OCI-LY7 (cell line): Measurements from ENCODE around the gene LRRC34. TPM values are rescaled to one million over a fixed set of nuclear protein-coding genes. Genes with fewer than 3 reads are reported as not detected.

Experiments used
- BruUV-seq: library from RNA; stranded (reverse); fragments of 400-500 nt; replicated peaks from 2 replicates; lab custom pipeline; 2021; lab: Mats Ljungman, UMichigan
- CTCF ChIA-PET: fragments of 300-600 bp; sonication (Branson Sonifier 250); formaldehyde crosslinking; loops from one replicate; lab custom pipeline; 2022; ENCODE audit warnings: antibody characterized with exemption; ENCODE audit not compliant: unreplicated experiment; lab: Charles Lee
- POLR2A ChIA-PET: fragments of 300-600 bp; sonication (Branson Sonifier 250); formaldehyde crosslinking; loops from one replicate; lab custom pipeline; 2022; ENCODE audit warnings: antibody characterized with exemption; lab: Charles Lee
- DNase-seq: peaks from one replicate; pipeline ENCODE4 v3.0.0-alpha.2; 2015; ENCODE audit warnings: low spot score
- H2AFZ ChIP-seq: fragments of 200-600 bp; sonication (generic), shearing (Covaris generic); 2 replicates; pipeline ENCODE4 v1.6.1; 2014; ENCODE audit warnings: mild to moderate bottlenecking, antibody characterized with exemption, low read length, moderate library complexity
- H3K27ac ChIP-seq: fragments of 200-600 bp; sonication (generic); 2 replicates; pipeline ENCODE4 v1.5.1; 2014; ENCODE audit warnings: mixed run types, low read depth, mild to moderate bottlenecking, moderate library complexity, low read length, inconsistent platforms; ENCODE audit not compliant: poor library complexity, severe bottlenecking
- H3K36me3 ChIP-seq: fragments of 200-600 bp; sonication (generic); 2 replicates; pipeline ENCODE4 v1.6.1; 2014; ENCODE audit warnings: mild to moderate bottlenecking, antibody characterized with exemption, low read length, moderate library complexity, mixed read lengths; ENCODE audit not compliant: insufficient read depth
- H3K4me1 ChIP-seq: fragments of 200-600 bp; sonication (generic); 2 replicates; pipeline ENCODE4 v1.5.1; 2014; ENCODE audit warnings: mild to moderate bottlenecking, low read length; ENCODE audit not compliant: insufficient read depth, poor library complexity, severe bottlenecking
- H3K4me2 ChIP-seq: fragments of 200-600 bp; sonication (generic); 2 replicates; pipeline ENCODE4 v1.6.1; 2014; ENCODE audit warnings: mild to moderate bottlenecking, low read length
- H3K4me3 ChIP-seq: fragments of 200-600 bp; sonication (generic); 2 replicates; pipeline ENCODE4 v1.5.1; 2014; ENCODE audit warnings: mild to moderate bottlenecking, low read depth, low read length; ENCODE audit not compliant: poor library complexity, severe bottlenecking
- H3K79me2 ChIP-seq: fragments of 200-600 bp; sonication (generic); 2 replicates; pipeline ENCODE4 v1.6.1; 2016; ENCODE audit warnings: low read depth, mild to moderate bottlenecking, low read length, moderate library complexity, mixed read lengths; ENCODE audit not compliant: insufficient read depth
- H3K9me2 ChIP-seq: fragments of 200-600 bp; sonication (generic); 2 replicates; pipeline ENCODE4 v1.6.1; 2016; ENCODE audit warnings: mild to moderate bottlenecking, low read length, mixed read lengths; ENCODE audit not compliant: insufficient read depth
- H3K9me3 ChIP-seq: fragments of 200-600 bp; sonication (generic); 2 replicates; pipeline ENCODE4 v1.6.1; 2014; ENCODE audit warnings: mild to moderate bottlenecking, mixed run types, low read length, mixed read lengths
- H4K20me1 ChIP-seq: fragments of 200-600 bp; sonication (generic); 2 replicates; pipeline ENCODE4 v1.6.1; 2014; ENCODE audit warnings: mild to moderate bottlenecking, antibody characterized with exemption, low read length, moderate library complexity, mixed read lengths; ENCODE audit not compliant: insufficient read depth
- EZH2phosphoT487 ChIP-seq: fragments of 200-600 bp; sonication (generic); IDR thresholded peaks from 2 replicates; pipeline ENCODE4 v1.6.1; 2018; ENCODE audit warnings: low read depth, borderline replicate concordance, mild to moderate bottlenecking, mixed run types, antibody characterized with exemption, low read length, moderate library complexity, mixed read lengths
- intact Hi-C: fragments of 100-400 bp; cut with micrococcal nuclease; formaldehyde crosslinking; loops from one replicate; pipeline ENCODE4 v1.10.0; 2022; ENCODE audit not compliant: unreplicated experiment
- total RNA-seq, 2 experiments: library from RNA; depleted of rRNA in 1 of 2; stranded (reverse); fragments of >200 nt in 1 of 2; shearing (Covaris generic) in 1 of 2; gene quantifications; 2 replicates each; pipeline ENCODE4 v1.2.3, GENCODE V29; 2014 to 2022
- TF ChIP-seq, protein P1 (sequence below): fragments of 200-600 bp; sonication (generic); conservative IDR thresholded peaks from 2 replicates; pipeline ENCODE4 v1.5.1; 2014; ENCODE audit warnings: mild to moderate bottlenecking, antibody characterized with exemption, low read length, moderate library complexity, mixed read lengths

LRRC34 gene
- total RNA-seq, 2 experiments from 2014 or later, result 2.2 to 3.3 TPM

DNA sequence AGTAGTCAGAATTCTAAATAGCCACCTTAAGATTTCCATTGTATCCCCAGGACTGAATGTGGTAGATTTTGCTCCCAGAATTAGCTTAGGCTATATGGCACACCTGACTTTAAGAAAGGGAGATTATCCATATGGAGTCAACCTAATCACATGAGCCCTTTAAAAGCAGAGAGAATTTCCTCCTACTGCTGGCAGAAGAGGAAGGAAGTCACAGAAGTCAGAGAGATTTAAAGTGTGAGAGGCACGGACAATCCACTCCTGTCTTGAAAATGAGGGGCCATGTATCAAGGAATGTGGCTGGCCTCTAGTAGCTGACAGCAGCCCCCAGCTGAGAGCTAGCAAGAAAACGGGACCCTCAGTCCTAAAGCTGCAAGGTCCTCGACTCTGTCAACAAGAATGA, 30.3 kb upstream of the LRRC34 start:
- H3K79me2 ChIP-seq, result no peaks in the 10 kb centered on the region
- CTCF ChIA-PET, result interaction anchor here (0.5 to 0.6 kb wide), 2 partner anchors 74 to 194 kb away, joined by 3 to 5 read pairs; partner anchors contain the start of gene ACTRT3
- H3K4me3 ChIP-seq, result no peak overlapping the region
- no TSS peak for BruUV-seq
- POLR2A ChIA-PET, result interaction anchor here (0.6 to 2.4 kb wide), 9 partner anchors 7 to 372 kb away, joined by 3 to 17 read pairs (median 4); no protein-coding TSS in a partner anchor
- TF ChIP-seq, protein P1, sequence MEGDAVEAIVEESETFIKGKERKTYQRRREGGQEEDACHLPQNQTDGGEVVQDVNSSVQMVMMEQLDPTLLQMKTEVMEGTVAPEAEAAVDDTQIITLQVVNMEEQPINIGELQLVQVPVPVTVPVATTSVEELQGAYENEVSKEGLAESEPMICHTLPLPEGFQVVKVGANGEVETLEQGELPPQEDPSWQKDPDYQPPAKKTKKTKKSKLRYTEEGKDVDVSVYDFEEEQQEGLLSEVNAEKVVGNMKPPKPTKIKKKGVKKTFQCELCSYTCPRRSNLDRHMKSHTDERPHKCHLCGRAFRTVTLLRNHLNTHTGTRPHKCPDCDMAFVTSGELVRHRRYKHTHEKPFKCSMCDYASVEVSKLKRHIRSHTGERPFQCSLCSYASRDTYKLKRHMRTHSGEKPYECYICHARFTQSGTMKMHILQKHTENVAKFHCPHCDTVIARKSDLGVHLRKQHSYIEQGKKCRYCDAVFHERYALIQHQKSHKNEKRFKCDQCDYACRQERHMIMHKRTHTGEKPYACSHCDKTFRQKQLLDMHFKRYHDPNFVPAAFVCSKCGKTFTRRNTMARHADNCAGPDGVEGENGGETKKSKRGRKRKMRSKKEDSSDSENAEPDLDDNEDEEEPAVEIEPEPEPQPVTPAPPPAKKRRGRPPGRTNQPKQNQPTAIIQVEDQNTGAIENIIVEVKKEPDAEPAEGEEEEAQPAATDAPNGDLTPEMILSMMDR, result no peak
- no peak for TF ChIP-seq EZH2phosphoT487
- peak overlapping the region; percentile 12; the same call in 1 of the 2 replicates for H3K4me2 ChIP-seq
- H3K9me3 ChIP-seq, result no peaks in the 10 kb centered on the region
- no peaks in the 10 kb centered on the region for H3K9me2 ChIP-seq
- no peaks in the 10 kb centered on the region for H4K20me1 ChIP-seq
- no peaks in the 10 kb centered on the region for H3K36me3 ChIP-seq
- peak overlapping the region; percentile 22 for H3K27ac ChIP-seq
- peaks cover 47% of the 10 kb centered on the region for H3K4me1 ChIP-seq
- no peak for DNase-seq
- H2AFZ ChIP-seq, result peak overlapping the region; percentile 82
- intact Hi-C loops, result loop anchor here (5.0 kb wide), 1 partner anchor 71 kb away; the partner anchor contains the start of gene MYNN

DNA sequence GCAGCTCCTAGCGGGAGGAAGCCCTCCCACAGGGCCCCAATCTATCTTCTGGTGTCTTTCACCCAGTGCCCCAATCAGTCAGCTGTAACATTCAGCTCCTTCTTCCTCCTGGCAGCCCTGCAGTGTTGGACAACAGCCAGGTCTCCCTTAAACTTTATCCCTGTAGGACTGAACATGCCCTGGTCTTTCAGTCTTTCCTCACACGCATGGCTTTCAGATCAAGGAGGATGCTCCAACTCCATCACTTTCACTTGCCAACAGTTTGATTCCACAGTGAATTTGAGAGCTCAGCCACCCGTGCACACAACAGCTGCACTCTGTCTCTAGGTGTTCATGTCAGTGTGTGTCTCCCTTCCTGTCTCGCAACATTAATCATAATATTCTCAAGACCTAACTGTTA, 28.5 kb upstream of the LRRC34 start:
- ChIA-PET CTCF (interaction anchor here (0.9 kb wide), 1 partner anchor 26 kb away, joined by 3 read pairs; no protein-coding TSS in a partner anchor), POLR2A (interaction anchor here (0.6 to 2.8 kb wide), 16 partner anchors 9 to 515 kb away, joined by 3 to 16 read pairs (median 4); partner anchors contain the start of genes ACTRT3, LRRC34 and LRRIQ4)
- Histone ChIP-seq H3K79me2 (no peaks in the 10 kb centered on the region), H3K4me2 (peak overlapping the region; percentile 78), H3K36me3 (no peaks in the 10 kb centered on the region), H3K9me3 (no peaks in the 10 kb centered on the region), H3K4me3 (peak overlapping the region; percentile 23), H4K20me1 (no peaks in the 10 kb centered on the region), H3K27ac (peak overlapping the region; percentile 64), H2AFZ (peak overlapping the region; percentile 98), H3K4me1 (peaks cover 50% of the 10 kb centered on the region), H3K9me2 (no peaks in the 10 kb centered on the region)
- BruUV-seq, result no TSS peak
- intact Hi-C loops, result loop anchor here (5.0 kb wide), 1 partner anchor 69 kb away; the partner anchor contains the start of gene MYNN
- DNase-seq, result peak; percentile 74
- TF ChIP-seq EZH2phosphoT487, result no peak
- TF ChIP-seq, protein P1, result no peak

DNA sequence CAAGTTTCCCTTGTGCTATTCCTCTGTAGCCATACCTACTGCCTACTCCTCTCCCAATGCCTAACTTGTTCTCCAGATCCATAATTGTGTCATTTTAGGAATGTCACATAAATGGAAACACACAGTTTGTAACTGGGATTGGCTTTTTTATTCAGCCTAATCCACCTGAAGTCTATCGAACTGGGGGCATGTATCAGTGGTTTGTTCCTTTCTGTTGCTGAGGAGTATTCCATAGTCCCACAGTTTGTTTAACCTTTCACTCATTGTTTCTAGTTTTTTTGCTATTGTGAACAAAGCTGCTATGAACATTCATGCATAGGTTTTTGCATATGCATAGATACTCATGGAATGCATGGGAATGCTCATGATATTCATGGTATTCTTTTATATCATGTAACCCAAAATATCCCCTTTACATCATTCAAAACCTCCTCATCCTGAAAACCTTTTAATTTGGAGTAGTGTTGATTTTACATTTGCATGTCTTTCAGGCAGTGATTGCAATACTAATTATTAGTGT, 25.9 kb upstream of the LRRC34 start:
- Histone ChIP-seq H3K4me3 (no peak overlapping the region), H3K36me3 (no peaks in the 10 kb centered on the region), H4K20me1 (no peaks in the 10 kb centered on the region), H3K4me1 (peaks cover 52% of the 10 kb centered on the region), H3K79me2 (no peaks in the 10 kb centered on the region), H3K4me2 (no peak overlapping the region), H3K27ac (no peak overlapping the region), H2AFZ (no peak overlapping the region), H3K9me2 (no peaks in the 10 kb centered on the region), H3K9me3 (no peaks in the 10 kb centered on the region)
- DNase-seq, result no peak
- CTCF ChIA-PET, result no interaction called here
- POLR2A ChIA-PET, result interaction anchor here (0.6 to 1.3 kb wide), 2 partner anchors 29 to 71 kb away, joined by 3 to 9 read pairs; no protein-coding TSS in a partner anchor
- no peak for TF ChIP-seq EZH2phosphoT487
- TF ChIP-seq, protein P1, result no peak
- no TSS peak for BruUV-seq
- intact Hi-C loops, result no loop called here
